ENCODE measurements around the gene RGS16. TPM values are rescaled to one million over a fixed set of nuclear protein-coding genes. Genes with fewer than 3 reads are reported as not detected.

The RGS16 gene
- total RNA-seq, result 0.09 and 0.23 TPM in 2 replicates

GRCh38 chr1:182604175-182605164 lies at the start of gene RGS16:
Gene RGS16, minus strand, starts transcription at chr1:182604389. Its CDS starts 130 bp downstream, at chr1:182604259.

GRCh38 chr1:182588500-182589396 lies 15.4 kb downstream of the RGS16 start, which contains the start of gene RNASEL:
Gene RNASEL, minus strand, starts transcription at chr1:182589256. Its CDS starts 2,450 bp downstream, at chr1:182586806.

Other genes starting within 250 kb of the RGS16 start
- 170 and 677 TPM in 2 replicates for gene GLUL, start 212.6 kb downstream of the RGS16 start, total RNA-seq
- not detected in 2 replicates for gene TEDDM1, start 203.7 kb downstream of the RGS16 start, total RNA-seq
- gene RGSL1, start 154.2 kb downstream of the RGS16 start, total RNA-seq, result not detected in 2 replicates
- 7.8 and 9.4 TPM in 2 replicates for gene RNASEL, start 15.1 kb downstream of the RGS16 start, total RNA-seq
- under 0.01 TPM in 1 of 2 replicates, not detected in the other for gene RGS8, start 80.2 kb upstream of the RGS16 start, total RNA-seq
- gene NPL, start 185.4 kb upstream of the RGS16 start, total RNA-seq, result 1.4 TPM in 2 replicates
- gene DHX9, start 235.0 kb upstream of the RGS16 start, total RNA-seq, result 58.2 and 65.7 TPM in 2 replicates

All from pericardium fibroblast (primary cell).